ENCODE results near the gene CHIC2.
"Not testable (repeated sequence)": the region's sequence is repeated elsewhere in the genome, so short reads cannot be mapped to it uniquely, and the experiment has no call there.

The CHIC2 gene

GRCh38 chr4:54064317-54065111 lies at the start of gene CHIC2:
CHIC2 (minus strand) TSS chr4:54064605; CDS start chr4:54064300, 305 bp downstream.
- DNase-seq: peak; percentile 96

GRCh38 chr4:54113206-54113605 lies 48.8 kb upstream of the CHIC2 start:
- not testable (repeated sequence) for DNase-seq

GRCh38 chr4:54110019-54110416 lies 45.6 kb upstream of the CHIC2 start:
- DNase-seq: no peak

GRCh38 chr4:54109241-54110018 lies 45.0 kb upstream of the CHIC2 start:
- no peak for DNase-seq

GRCh38 chr4:54107951-54108748 lies 43.7 kb upstream of the CHIC2 start:
- DNase-seq: no peak

- no peak for DNase-seq
These were observed 40.5 kb upstream of the CHIC2 start for GRCh38 chr4:54104907-54105306.

- no peak for DNase-seq
These were observed 38.8 kb upstream of the CHIC2 start for GRCh38 chr4:54103190-54103574.

- DNase-seq: no peak
These were observed 38.2 kb upstream of the CHIC2 start for GRCh38 chr4:54102531-54103106.

- DNase-seq: no peak
These were observed 37.0 kb upstream of the CHIC2 start for GRCh38 chr4:54101190-54102041.

- DNase-seq: peak; percentile 21
These were observed 36.3 kb upstream of the CHIC2 start for GRCh38 chr4:54100595-54101189.

GRCh38 chr4:54099748-54100574 lies 35.6 kb upstream of the CHIC2 start, which contains the start of gene GSX2:
GSX2 (plus strand) TSS chr4:54100163; CDS start chr4:54100345, 182 bp downstream.
- no peak for DNase-seq

GRCh38 chr4:54099287-54099747 lies 34.9 kb upstream of the CHIC2 start:
- no peak for DNase-seq

- DNase-seq: no peak
These were observed 34.0 kb upstream of the CHIC2 start for GRCh38 chr4:54098375-54098774.

GRCh38 chr4:54097152-54097551 lies 32.7 kb upstream of the CHIC2 start:
- DNase-seq: no peak

- no peak for DNase-seq
These were observed 32.0 kb upstream of the CHIC2 start for GRCh38 chr4:54096295-54096962.

- DNase-seq: no peak
These were observed 30.9 kb upstream of the CHIC2 start for GRCh38 chr4:54095110-54095825.

- DNase-seq: no peak
These were observed 30.0 kb upstream of the CHIC2 start for GRCh38 chr4:54094451-54094850.

- peak; percentile 21 for DNase-seq
These were observed 29.2 kb upstream of the CHIC2 start for GRCh38 chr4:54093324-54094240.
